GM18907 (cell line): Measurements from ENCODE around the gene PNPLA3.

Experiments
- ATAC-seq: cut with Tn5 transposase; IDR thresholded peaks from one replicate; pipeline ENCODE4 v1.9.1; 2021; ENCODE audit warnings: mild to moderate bottlenecking, moderate library complexity; ENCODE audit not compliant: unreplicated experiment

Gene PNPLA3

GRCh38 chr22:43923191-43923590 lies 414 bp upstream of the PNPLA3 start:
- no peak for ATAC-seq

- no peak for ATAC-seq
Observed at GRCh38 chr22:43924877-43925276, 1.3 kb downstream of the PNPLA3 start.

DNA sequence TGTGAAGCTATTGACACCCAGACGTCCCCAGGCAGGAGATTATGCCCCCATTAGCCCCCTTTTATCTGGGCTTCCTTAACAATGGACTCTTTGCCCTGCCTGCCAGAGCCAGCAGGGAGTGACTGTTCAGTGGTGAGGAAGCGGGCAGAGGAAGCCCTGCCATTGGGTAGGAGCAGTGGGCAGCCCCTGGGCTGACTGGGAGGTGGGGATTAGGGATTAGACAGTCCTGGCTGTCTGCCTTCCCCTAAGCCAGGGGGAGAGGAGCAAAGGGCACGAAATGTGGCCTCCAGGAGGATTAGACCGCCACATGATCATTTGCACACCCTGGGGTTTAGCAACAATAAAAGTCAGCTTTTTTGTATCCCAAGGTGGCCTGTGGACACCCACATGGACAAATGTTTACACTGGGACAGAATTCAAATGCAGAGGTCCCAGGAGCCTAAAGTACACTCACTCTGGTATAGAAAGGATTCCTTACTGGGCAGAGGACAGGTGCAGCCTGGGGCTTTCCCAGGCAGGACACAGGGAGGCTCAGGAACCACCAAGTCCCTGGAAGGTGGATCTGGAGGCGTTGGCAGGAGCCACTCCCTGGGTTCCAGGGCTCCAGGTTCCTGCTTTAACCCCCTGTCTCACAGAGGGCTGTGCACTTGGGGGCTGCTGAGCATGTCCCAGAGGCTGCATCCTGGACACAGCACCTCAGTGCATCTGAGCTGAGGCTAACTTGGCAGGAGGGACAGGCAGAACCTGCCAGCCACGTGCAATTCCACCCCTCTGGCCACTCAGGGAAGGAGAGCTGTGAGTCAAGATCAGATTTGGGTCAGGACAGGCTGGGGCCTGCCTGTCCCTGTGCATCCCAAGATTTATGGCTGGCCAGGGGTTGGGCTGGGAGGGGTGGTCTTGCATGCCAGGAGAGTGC lies 2.1 kb downstream of the PNPLA3 start:
- no peak for ATAC-seq

- no peak for ATAC-seq
Observed at GRCh38 chr22:43926349-43926710, 2.7 kb downstream of the PNPLA3 start.

DNA sequence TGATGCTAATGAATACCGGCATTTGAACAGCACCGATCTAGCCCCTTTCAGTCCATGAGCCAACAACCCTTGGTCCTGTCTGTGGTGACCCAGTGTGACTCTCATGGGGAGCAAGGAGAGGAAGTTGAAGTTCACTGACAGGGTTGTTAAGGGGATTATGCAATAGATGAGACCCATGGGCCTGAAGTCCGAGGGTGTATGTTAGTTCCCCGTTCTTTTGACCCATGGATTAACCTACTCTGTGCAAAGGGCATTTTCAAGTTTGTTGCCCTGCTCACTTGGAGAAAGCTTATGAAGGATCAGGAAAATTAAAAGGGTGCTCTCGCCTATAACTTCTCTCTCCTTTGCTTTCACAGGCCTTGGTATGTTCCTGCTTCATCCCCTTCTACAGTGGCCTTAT lies 4.9 kb downstream of the PNPLA3 start:
- ATAC-seq, result no peak

DNA sequence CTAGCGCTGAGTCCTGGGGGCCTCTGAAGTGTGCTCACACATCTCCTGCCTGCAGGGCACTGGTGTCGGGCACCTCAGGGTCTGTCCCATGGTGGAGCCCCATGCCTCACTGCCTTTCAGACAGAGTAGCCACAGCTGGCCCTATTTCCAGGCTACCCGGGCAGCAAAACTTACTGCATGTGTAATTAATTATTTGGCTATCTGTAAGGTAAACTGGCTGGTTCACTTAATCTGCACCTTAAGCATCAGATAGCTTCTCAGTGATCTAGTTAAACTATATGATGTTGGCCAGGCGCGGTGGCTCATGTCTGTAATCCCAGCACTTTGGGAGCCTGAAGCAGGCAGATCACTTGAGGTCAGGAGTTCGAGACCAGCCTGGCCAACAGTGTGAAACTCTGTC lies 5.3 kb downstream of the PNPLA3 start:
- ATAC-seq, result no peak

GRCh38 chr22:43931771-43932170 lies 8.2 kb downstream of the PNPLA3 start:
- no peak for ATAC-seq

DNA sequence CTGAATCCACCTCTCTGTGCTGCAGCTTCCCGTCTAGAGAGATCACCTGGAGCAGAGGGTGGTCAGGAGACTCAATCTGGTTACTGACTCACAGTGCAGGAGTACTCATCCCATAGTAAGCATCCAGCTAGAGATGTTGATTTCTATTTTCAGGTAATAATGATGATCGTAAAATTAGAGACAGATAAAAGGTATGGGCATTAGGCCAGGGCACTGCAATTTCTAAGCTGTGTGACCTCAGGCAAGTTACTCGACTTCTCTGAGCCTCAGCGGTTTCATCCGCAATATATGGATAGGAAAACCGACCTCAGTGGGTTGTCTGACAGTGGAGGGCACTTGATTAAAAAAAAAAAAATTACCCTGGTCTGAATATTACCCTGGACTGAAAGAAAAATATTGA lies 17.8 kb downstream of the PNPLA3 start:
- ATAC-seq, result no peak

DNA sequence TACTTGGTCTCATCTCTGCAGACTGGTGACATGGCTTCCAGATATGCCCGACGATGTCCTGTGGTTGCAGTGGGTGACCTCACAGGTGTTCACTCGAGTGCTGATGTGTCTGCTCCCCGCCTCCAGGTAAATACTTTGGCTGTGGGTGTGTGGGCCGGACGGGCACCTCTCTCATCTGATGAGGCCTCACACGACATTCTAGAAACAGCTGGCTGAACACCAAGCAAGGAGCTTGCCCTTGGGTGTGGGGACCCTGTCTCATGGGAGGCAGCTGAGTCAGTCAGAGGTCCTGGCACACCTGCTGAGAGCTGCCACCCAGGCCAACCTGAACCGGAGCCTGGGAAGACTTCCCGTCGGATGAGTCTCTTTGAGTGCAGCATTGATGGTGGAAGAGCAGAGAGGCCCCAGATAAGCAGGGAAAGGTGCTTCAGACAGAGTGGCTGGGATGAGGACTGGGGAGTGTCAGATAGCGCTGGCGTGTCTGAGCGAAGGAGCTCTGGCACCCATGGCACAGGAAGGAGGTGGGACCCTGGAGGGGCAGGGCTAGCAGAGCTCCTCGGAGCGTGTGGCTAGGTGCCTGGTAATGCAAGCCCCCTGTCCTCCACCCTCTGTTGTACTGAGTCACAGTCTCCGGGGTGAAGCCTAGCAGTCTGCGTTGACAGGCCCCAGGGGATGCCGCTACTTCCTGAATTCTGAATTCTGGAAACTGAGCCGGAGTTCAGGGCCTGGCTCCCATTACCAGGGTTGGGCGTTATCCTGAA lies 21.2 kb downstream of the PNPLA3 start:
- ATAC-seq, result no peak

- ATAC-seq, result no peak
Observed at GRCh38 chr22:43945632-43946383, 22.2 kb downstream of the PNPLA3 start.

DNA sequence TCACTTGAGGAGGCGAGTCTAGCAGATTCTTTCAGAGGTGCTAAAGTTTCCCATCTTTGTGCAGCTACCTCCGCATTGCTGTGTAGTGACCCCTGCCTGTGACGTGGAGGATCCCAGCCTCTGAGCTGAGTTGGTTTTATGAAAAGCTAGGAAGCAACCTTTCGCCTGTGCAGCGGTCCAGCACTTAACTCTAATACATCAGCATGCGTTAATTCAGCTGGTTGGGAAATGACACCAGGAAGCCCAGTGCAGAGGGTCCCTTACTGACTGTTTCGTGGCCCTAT lies 22.7 kb downstream of the PNPLA3 start:
- ATAC-seq, result no peak

DNA sequence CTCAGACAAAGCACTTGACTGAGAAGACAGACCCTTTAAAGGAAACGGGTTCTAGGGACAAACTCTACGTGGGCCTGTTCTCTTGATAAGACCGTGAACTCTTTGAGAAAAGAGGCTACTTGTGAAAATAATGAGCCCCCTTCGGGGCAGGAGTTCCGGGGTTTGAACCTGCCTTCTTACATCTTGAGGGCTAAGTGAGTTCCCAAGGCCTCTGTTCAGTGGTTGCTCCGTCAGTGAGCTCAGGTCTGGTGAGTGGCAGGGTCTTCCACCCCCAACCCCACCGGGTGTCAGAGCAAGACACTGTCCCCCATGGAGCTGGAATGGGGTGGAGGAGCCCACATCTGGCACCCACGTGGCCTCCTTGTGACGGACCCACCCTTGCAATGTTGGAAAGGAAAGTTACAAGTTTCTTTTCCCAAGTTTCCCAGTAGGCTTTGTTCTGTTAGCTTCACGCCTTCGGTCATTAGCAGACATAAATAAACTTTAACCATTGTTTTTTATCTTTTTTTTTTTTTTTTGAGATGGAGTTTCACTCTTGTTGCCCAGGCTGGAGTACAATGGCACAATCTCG lies 25.3 kb downstream of the PNPLA3 start:
- ATAC-seq, result no peak

DNA sequence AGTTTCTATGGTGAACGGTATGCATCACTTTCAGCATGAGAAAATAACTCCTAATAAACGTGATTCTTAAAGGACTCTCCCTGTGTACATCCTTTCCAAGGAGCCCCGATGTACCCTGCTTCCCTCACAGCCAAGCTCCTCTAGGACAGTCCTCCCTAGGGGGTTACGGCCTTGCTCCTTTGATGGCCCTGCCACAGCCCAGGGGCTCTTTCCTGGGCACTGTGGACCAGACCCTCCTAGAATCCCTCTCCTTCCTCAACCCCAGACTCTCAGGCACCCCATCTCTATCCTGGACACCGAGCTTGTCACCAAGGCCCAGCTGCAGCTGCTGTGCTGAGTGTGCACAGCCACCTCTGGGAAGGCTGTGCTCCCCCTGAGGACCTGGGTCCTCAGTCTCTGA lies 27.8 kb downstream of the PNPLA3 start:
- no peak for ATAC-seq

GRCh38 chr22:43951966-43952365 lies 28.4 kb downstream of the PNPLA3 start:
- ATAC-seq, result no peak

DNA sequence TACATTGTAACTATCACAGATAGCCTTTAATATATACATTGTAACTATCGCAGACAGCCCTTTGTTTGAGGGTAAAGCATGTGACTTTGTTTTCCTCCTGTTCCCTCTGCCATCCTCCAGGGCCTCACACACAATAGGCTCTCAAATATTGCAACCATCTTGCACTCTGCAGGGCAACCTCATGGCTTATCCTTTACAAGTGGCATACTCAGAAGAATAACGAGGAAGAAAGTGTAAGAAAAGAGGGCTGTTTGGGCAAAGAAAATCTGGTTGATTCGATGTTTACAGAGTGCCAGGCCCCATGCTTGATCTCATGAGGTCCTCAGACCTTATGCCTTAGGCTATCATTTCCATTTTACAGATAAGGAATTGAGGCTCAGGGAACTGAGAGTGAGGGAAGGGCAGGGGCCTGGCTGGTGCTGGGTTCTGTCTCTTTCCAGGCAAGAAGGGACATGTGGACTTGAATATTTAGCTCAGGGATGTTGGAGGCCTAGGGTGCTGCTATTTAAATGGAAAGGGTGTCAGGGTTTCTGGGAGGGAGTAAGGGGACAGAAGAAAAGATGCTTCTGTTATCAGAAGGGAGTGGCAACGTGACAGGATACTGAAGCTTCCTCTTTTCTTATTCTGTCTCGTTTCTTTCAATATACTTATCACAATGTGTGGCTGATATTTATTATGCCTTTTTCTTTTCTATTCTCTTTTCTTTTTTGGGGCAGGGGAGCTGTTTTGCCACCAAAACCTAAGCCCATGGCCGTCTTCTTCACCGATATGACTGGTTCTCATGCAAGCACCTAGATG lies 30.6 kb downstream of the PNPLA3 start:
- ATAC-seq, result no peak

DNA sequence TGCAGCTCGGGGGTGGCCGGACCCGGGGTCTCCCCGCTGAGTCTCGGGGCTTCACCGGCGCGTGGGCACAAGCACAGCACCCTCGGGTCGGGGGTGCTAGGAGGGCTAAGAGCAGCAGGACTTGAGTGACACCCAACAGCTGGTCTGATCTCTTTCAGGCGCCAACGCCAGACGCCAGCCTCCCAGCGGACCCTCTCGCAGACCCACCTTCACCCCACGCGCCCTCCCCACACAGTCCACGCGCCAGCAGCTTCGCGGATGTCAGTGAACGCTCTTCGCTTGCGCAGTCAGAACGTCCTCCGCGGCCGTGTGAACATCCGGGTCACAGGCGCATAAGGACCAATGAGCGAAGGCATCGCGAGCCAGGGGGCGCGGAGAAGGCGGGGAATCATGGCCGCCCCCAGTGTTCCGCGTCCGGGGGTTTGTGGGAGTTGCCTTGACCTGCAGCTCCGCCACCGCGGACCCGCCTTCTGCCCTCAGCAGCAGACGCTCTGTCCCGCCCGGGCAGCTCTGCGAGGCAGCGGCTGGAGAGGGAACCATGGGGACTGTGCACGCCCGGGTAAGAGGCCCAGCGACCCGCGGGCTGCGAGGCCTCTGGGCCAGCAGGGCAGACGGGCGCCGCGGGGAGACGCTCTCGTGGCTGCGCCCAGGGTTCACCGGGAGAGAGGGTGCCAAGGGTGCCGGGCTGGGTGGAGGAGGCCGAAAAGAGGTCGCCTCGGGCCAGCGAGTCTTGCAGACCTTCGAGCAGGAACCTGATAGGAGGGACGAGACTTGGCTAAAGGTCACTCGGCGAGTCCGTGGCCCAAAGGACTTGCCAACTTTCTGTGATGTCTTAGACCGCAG lies 31.7 kb downstream of the PNPLA3 start, which contains the start of gene SAMM50:
SAMM50 (plus strand) TSS at position 403 of the 843 bp plus-strand sequence; CDS start at position 539, 136 bp downstream.
- ATAC-seq, result peak; percentile 91

- peak; percentile 29 for ATAC-seq
Observed at GRCh38 chr22:43955883-43956782, 32.5 kb downstream of the PNPLA3 start.

DNA sequence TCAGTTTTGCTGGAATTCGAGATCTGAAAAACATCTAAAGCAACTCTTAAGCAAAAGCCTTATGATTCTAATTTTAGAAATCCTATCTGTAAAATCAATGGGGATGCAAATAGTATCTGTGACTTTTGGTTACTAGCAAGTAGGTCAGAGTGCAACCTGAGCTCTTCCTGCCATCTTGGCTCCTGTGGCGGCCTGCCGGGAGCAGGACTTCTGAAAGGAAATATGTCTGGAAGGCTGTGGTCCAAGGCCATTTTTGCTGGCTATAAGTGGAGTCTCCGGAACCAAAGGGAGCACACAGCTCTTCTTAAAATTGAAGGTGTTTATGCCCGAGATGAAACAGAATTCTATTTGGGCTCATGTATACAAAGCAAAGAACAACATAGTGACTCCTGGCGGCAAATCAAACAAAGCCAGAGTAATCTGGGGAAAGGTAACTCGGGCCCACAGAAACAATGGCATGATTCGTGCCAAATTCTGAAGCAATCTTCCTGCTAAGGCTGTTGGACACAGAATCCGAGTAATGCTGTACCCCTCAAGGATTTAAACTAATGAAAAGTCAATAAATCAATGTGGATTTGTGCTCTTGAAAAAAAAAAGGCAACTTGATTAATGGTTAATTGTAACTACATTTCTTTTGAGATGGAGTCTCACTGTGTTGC lies 33.3 kb downstream of the PNPLA3 start:
- ATAC-seq, result no peak
